GM13976 (cell line): ENCODE results near the gene TMEM263.

Source experiments
- DNase-seq: peaks from one replicate; pipeline ENCODE4 v3.0.0; 2012; ENCODE audit warnings: low spot score
- CTCF ChIP-seq: IDR thresholded peaks from 2 replicates; pipeline ENCODE4 v1.5.1; 2012; ENCODE audit warnings: borderline replicate concordance, mild to moderate bottlenecking; ENCODE audit not compliant: insufficient read depth; ENCODE audit errors: extremely low read depth, missing control alignments, control extremely low read depth
- in situ Hi-C: fragments of 300-500 bp; cut with MboI; formaldehyde crosslinking; loops from one replicate; pipeline ENCODE4 v1.12.0; 2022; ENCODE audit warnings: low sequenced_read_pairs, mixed read lengths, inconsistent platforms; ENCODE audit not compliant: unreplicated experiment

TMEM263 gene

GRCh38 chr12:106980944-106981343 lies 25.2 kb downstream of the TMEM263 start:
- TF ChIP-seq CTCF = no peak
- no peak for DNase-seq
- in situ Hi-C loops = no loop called here

DNA sequence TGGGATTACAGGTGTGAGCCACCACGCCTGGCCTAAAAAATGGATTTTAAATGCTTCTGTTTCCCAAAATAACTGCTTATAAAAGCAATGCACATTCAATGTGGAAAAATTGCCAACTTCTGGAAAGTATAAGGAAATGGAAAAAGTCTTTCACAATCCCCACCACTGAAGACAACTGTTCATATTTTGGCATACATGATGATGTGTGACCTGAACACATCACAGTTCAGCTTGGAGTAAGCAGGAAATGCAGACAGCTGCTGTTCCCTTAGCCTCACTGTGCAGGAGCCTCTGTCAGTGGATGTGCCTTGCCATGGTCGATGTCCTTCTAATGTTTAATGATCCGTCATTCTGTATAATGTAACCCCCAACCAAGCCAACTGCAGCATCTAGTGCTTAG lies 26.1 kb downstream of the TMEM263 start:
- in situ Hi-C loops = no loop called here
- DNase-seq = no peak
- TF ChIP-seq CTCF = no peak

DNA sequence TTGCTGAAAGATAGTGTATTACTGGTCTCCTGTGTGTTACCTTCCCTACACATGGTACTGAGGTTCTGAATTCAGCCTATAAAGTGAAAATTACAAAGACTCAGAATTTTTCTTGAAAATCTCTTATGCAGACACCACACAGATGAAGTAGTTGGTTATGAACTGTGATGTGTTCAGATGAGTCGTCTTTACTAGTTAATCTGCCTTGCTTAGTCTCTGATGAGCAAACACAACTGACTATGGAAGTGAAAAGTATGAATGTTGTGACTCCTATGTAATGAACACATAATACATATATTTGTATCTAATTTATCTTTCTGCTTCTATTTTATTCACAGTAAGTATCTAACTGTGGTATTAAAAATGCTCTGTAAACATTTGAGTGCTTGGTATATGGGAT lies 26.5 kb downstream of the TMEM263 start:
- no peak for DNase-seq
- in situ Hi-C loops = no loop called here
- TF ChIP-seq CTCF = no peak

GRCh38 chr12:106984588-106985137 lies 29.0 kb downstream of the TMEM263 start:
- no peak for DNase-seq
- in situ Hi-C loops = no loop called here
- no peak for TF ChIP-seq CTCF

- no peak for DNase-seq
- no peak for TF ChIP-seq CTCF
- in situ Hi-C loops = no loop called here
Measured at GRCh38 chr12:106985479-106985878, 29.8 kb downstream of the TMEM263 start.

DNA sequence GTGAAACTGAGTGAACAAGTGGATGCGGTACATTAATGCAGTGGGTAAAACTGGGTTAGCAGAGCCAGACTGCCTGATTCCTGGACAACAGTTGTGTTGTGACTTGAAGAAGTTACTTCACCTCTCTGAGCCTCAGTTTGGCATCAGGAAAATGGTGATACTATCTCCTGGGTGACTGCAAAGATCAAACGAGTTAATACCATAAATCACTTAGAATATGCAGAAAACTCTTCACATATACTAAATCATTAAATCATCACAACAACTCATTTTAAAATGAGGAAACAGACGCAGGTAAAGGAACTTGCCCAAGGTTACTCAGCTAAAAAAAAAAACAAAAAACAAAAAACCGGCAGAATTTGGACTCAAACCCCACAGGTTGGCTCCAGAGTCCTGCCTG lies 30.4 kb downstream of the TMEM263 start:
- in situ Hi-C loops = no loop called here
- TF ChIP-seq CTCF = no peak
- DNase-seq = no peak

- in situ Hi-C loops = no loop called here
- peak; percentile 97 for DNase-seq
- TF ChIP-seq CTCF = no peak
Measured at GRCh38 chr12:106986625-106987389, 31.1 kb downstream of the TMEM263 start, which contains the start of gene MTERF2. MTERF2 (minus strand) TSS chr12:106987146; CDS start chr12:106978714, 8,432 bp downstream.
